Activated T-helper 1 cell treated with anti-CD3 and anti-CD28 coated beads, Interleukin-2, amount 50 U/mL, for 16 hours (primary cell): Measurements from ENCODE around the gene ZBED1.
"Not testable (repeated sequence)": the region's sequence is repeated elsewhere in the genome, so short reads cannot be mapped to it uniquely, and the experiment has no call there.

Source experiments
- DNase-seq, 2 donors: peaks; one replicate each; pipeline ENCODE4 v3.0.0-alpha.2; 2020; ENCODE audit warnings: low read depth in 1 of 2, low spot score in 1 of 2

The ZBED1 gene

DNA sequence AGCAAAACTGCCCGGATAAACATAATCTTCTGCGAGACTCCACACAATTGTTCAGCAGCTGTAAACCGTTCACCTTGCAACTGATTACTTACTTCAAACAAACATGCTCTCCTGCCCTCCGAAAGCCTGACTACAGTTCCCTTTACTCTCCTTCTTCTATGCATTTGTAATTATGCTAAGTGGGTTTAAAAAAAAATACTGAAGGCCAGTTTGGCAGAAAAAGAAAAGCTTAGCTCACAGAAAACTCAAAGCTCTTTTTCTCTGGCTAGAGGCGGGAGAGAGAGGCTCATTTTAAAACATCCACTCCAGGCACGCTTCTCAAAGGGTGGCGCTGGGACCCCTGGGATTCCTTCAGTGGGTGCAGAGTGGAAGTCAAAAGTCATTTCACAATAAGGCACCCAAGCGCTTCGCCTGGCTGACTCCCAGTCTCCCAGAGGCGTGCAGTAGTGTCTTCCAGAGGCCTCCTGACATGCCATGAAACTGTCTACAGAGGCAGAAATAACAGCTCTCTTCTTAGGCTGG, 1.9 kb downstream of the ZBED1 start:
- DNase-seq = no peak

DNA sequence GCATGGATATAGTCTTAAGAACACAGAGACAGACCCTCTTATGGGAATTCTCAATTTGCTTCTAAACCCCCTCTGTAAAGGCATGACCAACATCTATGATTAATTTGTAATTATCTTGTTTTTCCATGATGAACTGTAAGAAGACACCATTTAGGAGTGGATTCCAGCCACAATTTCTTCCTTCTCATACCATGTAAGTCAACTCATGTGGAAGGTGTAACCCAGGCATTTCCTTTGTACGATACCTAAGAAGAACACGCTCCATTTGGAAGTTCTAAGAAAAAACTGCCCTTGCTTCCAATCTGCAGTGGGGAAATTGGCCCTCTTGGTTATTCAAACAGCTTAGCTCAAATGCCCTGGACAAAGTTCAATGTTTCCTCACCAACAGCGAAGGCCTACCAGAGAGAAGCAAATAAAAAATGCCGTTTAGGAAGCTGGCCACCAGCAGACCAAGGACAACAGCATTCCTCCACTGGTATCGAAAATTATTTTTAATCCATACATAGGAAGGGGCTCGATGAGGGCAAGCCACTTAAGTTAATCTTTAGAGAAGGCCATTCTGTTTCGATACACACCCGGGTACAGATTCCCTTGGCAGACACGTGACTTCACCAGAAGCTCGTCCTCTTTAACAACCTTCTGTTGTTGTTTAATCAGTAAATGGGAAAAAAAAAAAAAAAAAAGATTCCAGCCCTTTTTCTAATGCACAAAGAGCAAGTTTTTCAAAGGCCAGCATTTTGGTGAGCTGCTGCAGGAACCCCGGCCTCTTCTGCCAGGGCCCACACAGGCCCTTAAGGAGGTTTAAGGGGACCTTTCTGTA, 2.6 kb downstream of the ZBED1 start:
- no peak for DNase-seq

DNA sequence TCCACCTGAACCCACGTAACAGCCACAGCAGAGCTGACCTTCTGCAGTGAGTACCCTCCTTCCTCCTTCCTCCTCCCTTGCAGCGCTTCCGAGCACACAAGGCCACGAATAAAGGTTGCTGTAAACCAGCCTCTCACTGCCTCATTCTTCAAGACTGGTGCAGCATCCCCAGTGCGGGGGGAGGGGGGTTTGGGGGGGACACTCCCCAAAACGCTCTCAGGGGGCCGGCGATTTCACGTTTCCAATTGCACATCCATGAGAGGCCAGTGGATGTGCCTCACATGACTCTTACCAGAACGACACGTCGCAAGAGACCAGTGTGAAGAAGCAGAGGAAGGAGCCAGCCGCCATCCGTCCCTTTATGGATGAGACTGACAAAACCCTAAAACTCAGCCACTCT, 5.2 kb downstream of the ZBED1 start:
- DNase-seq = no peak

DNA sequence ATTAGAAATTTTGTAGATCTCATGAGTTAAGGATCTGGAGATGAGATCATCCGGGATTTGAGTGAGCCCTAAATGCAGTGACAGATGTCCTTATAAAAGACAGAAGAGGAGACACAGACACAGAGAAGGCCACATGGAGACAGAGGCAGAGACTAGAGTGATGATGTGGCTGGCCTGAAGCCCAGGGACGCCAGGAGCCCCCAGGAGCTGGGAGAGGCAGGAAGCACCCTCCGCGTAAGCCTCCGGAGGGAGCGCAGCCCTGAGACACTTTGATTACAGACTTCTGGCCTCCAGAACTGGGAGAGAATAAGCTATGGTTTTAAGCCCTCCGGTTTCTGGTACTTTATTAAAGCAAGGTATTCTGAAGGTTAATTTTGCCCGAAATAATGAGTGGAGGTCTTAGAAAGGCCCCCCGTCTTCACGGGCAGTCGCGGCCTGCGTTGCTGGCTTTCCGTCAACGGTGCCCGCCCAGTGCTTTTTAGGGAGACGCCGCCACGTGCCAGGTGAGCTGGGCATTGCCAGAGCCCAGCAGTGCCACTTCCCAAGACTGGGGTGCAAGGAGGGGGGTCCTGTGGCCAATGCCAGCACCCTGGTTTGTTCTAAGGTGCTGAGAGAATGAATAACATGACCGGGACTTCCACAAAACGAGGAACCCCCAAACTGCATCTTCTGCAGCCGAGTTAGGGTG, 8.1 kb downstream of the ZBED1 start:
- DNase-seq = no peak

DNA sequence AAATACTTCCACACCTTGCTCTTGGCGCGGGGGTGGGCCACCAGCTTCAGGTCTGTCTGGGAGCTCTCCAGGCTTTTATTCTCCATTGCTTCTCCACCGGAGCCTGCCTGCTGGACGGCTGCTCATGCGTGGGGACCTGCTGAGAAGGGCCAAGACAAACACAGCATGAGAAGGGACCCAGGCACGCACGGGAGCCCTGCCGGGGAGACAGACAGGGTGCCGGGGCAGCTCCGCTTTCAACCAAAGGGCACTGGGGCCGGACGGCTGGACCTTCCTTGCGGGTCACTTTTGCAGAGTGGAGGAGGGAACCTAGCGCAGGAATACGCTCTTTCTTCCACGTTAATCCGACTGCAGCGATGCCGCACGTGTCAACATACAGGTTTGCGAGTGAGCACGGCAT, 10.1 kb downstream of the ZBED1 start:
- DNase-seq = no peak

DNA sequence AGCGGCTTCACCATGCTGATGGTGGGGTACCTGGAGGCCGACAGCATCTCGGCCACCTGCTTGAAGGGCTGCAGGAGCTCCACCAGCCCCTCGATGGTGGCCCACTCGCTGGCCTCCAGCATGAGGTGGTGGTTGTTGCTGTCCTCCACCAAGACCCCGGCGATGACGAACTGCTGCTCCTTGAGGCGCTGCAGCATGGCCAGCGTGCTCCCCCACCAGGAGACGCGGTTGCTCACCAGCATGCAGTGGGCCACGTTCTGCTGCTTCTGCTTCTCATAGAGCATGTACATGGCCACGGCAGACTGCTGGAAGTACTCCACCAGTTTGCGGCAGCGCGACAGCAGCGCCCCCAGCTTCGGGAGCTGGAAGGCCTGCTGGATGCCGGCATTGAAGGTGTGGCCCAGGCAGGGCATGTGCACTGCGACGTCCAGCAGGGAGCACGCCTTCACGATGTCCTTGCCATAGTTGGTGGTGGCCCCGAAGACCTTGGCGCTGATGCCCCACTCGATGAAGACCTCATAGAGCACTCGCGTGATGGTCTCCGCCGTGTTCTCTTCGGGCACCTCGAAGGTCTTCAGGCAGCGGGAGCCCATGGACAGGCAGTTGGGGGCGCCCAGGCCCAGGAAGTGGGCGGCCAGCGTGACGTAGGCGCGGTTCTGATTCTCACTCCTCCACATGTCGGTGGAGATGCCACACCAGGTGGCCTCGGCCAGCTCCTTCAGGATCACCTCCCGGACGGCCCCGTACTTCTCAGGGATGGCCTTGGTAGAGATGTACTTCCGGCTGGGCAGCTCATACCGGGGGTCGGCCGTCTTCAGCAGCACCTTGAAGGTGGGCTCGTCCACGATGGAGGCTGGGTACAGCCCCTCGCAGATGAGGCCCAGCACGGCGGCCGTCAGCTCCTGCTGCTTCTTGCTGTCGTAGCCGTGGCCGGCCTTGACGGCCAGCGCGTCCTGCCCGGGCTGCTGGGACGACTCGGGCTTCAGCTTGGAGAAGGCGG, 11.0 kb downstream of the ZBED1 start:
- DNase-seq = no peak

DNA sequence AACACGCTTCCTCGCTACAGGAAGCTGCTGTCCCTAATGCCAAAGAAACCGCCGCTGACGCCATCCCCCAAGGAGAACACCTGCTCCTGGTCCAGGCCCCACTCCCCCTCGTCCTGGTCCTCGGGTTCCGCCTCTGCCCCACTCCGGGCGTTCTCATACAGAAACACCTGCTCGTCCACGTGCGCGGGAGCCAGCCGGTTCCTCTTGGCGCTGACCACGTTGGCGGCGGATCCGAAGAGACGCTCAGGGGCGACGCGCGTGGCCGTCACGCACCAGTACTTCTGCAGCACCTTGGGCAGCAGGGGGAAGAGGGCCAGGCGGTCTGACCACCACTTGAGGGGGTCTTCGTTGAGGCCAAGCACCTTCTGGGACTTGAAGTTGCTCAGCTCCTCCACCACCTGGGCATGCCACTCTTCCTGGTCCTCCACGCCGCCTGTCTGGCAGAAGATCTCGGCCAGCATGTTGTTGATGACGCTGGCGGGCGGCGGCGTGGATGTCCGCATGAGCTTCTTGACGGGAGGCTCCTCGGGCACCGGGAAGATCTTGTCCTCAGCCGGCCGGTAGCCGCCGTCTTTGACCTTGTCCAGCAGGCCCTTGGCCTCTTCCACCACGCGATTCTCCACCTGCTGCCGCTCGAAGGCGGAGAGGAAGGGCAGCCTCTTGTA, 12.0 kb downstream of the ZBED1 start:
- DNase-seq = no peak

DNA sequence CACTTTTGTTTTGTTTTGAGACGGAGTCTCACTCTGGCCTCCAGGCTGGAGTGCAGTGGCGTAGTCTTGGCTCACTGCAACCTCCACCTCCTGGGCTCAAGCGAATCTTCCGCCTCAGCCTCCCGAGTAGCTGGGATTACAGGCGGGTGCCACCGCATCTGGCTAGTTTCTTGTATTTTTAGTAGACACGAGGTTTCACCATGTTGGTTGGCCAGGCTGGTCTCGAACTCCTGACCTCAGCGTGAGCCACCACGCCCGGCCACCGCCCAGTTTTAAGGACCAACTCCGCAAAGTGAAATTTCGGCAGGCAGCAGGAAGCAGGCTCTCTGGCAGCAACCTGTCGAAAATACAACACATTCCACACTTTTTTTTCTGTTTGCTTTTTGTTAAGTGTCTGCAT, 13.4 kb downstream of the ZBED1 start:
- no peak for DNase-seq

DNA sequence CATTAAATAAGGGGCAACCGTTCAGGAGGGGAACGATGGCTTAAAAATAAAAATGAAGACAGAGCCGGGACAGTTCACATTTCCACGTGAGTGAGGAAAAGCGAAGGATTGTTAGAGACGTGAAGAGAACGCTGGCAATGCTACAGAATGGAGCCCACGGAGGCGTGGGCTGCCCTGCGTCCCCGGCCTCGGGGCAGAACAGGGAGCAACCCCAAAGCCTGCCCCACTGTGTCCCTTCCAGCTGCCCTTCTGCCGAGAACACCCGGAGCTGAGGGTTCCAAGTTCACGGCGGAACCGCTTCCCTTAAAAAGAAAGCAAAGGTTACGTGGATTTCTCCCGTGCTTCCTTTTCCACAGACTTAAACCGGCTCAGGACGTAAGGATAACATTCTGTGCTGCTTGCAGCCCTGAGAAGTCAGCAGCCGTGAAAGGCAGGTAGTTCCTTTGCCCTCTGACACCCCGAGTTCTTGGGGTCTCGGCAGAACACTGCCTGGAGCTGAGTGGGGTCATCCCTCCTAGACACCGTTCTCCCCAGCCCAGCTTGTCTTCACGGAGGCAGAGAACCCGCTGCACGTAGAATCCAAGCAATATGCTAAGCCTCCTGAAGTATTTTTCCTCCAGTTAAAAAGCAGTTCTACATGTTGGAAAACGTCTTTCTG, 14.2 kb downstream of the ZBED1 start:
- DNase-seq = no peak

DNA sequence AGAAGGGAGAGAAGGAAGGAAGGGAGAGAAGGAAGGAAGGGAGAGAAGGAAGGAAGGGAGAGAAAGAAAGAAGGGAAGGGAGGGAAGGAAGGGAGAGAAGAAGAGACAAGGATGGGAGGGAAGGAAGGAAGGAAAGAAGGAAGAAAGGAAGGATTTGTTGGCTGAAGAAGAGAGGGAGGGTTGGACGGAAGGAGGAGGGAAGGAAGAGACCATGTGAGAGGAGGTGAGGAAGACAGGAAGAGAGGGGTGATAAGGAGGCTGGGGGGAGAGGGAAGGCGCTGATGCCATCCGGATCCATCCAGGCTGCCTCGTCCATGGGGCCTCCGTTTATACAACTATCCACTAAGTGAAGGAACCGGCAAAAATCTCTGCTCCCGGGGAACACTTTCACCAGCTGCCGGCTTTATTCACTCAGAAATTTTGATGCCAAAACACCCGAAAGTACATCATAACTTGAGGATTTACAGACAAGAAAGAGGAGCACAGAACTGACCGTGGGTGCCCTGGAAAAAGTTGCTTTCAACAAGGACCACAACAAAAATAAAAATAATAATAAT, 14.9 kb downstream of the ZBED1 start:
- DNase-seq = no peak

DNA sequence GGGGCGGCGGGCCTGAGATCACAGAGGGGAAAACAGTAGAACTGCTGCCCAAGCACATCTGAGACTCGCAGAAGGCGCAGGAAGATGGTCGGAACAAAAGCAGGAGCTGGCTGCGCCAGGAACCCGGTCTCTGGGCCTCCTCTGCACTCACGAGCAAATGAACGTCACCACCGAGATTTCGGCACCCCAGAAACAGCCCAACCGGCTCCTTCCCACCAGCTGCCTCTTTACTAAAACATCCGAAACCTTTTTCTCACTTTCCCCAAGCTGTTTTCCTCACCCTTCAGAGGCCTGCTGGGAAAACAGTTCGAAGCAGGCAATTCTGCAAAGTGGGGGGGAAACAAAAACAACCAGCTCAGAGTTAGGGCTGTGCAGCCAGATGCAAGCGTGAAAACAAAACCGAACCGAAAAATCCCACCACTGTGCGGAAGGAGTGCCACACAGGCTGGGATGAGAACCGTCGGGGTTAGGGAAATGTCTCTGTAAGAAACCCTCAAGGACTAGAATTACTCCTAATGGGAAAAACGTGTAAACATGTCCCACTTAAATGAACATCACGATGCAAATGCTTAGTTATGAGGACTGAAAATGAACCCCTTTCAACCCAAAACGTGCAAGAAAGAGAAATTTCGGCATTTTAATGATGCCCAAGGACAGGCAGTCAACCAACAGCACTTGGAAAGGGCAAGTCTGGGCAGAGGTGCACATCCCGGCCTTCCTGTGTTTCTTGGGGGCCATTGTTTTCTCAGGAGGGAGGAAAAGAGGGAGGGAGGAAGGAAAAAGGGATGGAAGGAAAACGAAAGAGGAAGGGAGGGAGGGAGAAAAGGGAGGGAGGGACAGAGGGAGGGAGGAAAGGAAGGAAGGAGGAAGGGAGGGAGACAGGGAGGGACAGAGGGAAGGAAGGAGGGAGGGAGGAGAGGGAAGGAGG, 15.8 kb downstream of the ZBED1 start:
- DNase-seq = no peak

DNA sequence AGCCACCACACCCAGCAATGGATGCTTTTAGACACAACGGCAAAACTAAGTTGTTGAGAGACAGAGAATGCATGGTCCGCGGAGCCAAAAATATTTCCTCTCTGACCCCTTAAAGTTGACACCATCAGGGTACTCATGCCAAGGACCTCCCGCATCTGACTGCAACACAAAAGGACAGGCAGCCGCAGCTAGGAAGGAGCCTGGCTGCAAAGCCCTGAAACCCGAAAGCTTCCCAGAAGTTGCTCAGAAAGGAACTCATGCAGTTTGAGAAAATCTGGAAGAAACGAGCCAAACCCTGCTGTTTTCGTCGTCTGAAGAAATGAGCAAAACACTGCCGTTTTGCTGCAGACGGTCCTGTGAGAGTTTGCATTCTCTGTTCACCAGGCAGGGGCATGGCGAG, 16.5 kb downstream of the ZBED1 start:
- DNase-seq = no peak

DNA sequence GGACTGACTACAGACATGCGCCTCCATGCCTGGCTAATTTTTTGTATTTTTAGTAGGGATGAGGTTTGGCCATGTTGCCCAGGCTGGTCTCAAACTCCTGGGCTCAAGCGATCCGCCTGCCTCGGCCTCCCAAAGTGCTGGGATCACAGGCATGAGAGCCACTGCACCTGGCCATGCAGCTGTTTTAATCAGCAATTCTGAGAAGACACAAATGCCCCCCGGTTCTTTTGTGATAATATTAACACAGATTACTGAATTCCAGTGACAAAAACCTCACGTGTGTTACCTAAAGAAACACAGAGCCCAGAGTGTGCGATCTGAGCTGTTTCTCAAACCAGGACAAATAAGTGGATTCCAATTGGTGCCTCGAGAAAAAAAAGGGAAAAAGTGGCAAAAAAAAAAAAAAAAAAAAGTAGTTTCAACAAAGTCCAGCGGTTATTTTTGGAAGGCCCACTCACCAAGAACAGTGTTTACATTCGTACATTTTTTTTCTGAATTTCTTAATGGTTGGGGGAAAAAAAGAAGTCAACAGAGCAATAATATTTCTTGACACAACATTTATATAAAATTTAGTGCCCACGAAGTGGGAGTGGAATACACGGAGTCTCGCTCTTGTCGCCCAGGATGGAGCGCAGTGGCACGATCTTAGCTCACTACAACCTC, 17.2 kb downstream of the ZBED1 start:
- no peak for DNase-seq

DNA sequence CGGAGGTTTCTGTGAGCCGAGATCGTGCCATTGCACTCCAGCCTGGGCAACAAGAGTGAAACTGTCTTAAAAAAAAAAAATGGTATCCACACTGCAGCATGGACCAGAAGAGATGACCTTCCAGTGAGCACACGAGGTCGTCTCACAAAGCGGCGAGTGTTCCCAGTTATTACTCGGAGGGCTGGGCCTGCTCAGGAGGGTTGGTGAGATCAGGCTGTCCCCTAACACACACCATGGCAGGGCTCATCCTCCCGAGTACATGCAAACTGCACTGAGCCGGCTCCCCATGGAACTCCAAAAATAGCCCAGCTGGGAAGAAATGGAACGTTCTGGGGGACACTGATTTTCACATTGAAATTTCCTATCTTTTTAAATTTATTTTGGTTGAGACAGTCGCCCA, 19.2 kb downstream of the ZBED1 start:
- not testable (repeated sequence) for DNase-seq

DNA sequence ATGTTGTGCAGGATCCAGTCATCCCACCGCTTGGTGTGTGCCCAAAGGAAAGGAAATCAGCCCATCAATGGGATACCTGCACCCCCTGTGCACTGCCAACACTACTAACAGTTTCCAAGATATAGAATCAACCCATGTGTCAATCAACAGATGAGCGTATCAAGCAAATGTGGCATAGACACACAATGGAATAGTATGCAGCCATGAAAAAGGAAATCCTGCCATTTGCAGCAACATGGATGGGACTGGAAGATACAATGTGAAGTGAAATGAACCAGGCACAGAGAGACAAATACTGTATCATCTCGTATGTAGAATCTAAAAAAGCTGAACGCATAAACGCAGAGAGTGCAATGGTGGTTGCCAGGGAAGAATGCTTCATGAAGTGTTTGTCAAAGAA, 20.8 kb downstream of the ZBED1 start:
- DNase-seq = not testable (repeated sequence)

DNA sequence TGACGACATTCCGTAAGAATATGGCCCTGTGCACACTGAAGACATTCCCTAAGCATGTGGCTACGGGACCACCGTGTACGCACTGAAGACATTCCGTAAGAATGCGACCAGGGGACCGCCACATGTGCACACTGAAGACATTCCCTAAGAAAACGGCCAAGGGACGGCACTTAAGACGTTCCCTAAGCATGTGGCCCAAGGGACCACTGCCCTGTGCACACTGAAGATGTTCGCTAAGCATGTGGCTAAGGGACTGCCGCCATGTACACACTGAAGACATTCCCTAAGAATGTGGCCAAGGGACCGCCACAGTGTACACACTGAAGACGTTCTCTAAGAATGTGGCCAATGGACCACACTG, 21.4 kb downstream of the ZBED1 start:
- no peak for DNase-seq

DNA sequence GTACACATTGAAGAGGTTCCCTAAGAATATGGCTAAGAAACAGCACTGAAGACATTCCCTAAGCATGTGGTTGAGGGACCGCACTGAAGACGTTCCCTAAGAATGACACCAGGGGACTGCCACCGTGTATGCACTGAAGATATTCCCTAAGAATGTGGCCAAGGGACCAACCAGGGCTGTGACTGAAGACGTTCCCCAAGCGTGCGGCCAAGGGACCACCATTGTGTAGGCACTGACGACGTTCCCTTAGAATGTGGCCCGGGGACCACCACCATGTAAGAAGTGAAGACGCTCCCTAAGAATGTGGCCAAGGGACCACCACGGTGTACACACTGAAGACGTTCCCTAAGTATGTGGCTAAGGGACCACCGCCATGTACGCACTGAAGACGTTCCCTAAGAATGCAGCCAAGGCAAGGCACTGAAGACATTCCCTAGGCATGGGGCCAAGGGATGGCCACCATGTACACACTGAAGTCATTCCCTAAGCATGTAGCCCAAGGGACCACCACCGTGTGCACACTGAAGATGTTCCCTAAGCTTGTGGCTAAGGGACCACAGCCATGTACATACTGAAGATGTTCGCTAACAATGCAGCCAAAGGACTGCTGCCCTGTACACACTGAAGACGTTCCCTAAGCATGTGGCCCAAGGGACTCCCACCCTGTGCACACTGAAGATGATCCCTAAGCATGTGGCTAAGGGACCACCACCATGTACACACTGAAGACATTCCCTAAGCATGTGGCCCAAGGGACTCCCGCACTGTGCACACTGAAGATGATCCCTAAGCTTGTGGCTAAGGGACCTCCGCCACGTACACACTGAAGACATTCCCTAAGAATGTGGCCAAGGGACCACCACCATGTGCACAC, 22.0 kb downstream of the ZBED1 start:
- no peak for DNase-seq
